VCaP (cell line): ENCODE data around the gene TMEM242.

ENCODE experiments used
- H3K27ac ChIP-seq: fragments of 450-650 bp; 2 replicates; pipeline ENCODE4 v1.5.1; 2017
- CTCF ChIP-seq: fragments of 450-650 bp; conservative IDR thresholded peaks from 2 replicates; pipeline ENCODE4 v1.5.1; 2017; ENCODE audit warnings: mild to moderate bottlenecking, moderate library complexity

The TMEM242 gene

GRCh38 chr6:157333537-157333936, 10.2 kb upstream of the TMEM242 start:
- no peak for TF ChIP-seq CTCF

GRCh38 chr6:157332813-157333212, 9.5 kb upstream of the TMEM242 start:
- no peak for TF ChIP-seq CTCF
- no peak overlapping the region for H3K27ac ChIP-seq

More at GRCh38 chr6:157333537-157333936, 10.2 kb upstream of the TMEM242 start:
- no peak overlapping the region for H3K27ac ChIP-seq

- no peak overlapping the region for H3K27ac ChIP-seq
- no peak for TF ChIP-seq CTCF
These were observed 7.5 kb upstream of the TMEM242 start for GRCh38 chr6:157330831-157331230.

GRCh38 chr6:157329829-157330228, 6.5 kb upstream of the TMEM242 start:
- no peak overlapping the region for H3K27ac ChIP-seq
- no peak for TF ChIP-seq CTCF

GRCh38 chr6:157328108-157328692, 4.9 kb upstream of the TMEM242 start:
- H3K27ac ChIP-seq = no peak overlapping the region

GRCh38 chr6:157326979-157327378, 3.7 kb upstream of the TMEM242 start:
- no peak for TF ChIP-seq CTCF
- no peak overlapping the region for H3K27ac ChIP-seq

More at GRCh38 chr6:157328108-157328692, 4.9 kb upstream of the TMEM242 start:
- no peak for TF ChIP-seq CTCF

- TF ChIP-seq CTCF = no peak
- no peak overlapping the region for H3K27ac ChIP-seq
These were observed 1.9 kb upstream of the TMEM242 start for GRCh38 chr6:157325069-157325805.
